GM12864 (cell line): ENCODE measurements around the gene CCDC171.

Experiments
- DNase-seq: peaks from one replicate; pipeline ENCODE4 v3.0.0-alpha.2; 2011; ENCODE audit warnings: low read depth
- H3K4me3 ChIP-seq: 2 replicates; pipeline ENCODE4 v1.5.1; 2011; ENCODE audit warnings: mild to moderate bottlenecking, low read depth, low read length, control low read depth
- CTCF ChIP-seq: IDR thresholded peaks from 2 replicates; pipeline ENCODE4 v1.5.1; 2011; ENCODE audit warnings: low read depth, mild to moderate bottlenecking, moderate library complexity, low read length, control low read depth, inconsistent platforms; ENCODE audit errors: missing control alignments

Gene CCDC171

GRCh38 chr9:15856591-15856990 is 303.7 kb downstream of the CCDC171 start:
- H3K4me3 ChIP-seq, result no peak overlapping the region
- DNase-seq, result no peak
- no peak for TF ChIP-seq CTCF

DNA sequence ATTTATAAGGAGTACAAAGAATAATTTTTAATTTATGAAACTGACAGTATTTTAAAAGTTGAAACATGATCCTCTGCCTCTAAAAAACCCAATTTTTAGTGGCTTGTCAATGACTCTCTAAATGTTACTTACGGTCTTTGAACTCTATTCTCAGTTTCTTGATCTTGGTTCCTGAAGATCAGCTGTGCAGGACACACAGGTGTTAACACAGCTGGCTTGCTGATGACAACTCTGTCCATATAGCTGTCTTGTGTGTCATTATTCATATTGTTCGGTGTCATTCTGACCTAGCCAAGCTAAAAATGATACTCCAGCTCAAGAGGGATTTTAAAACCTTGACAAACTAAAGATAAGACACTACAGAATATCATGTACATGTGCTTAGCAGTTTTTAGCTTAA is 314.5 kb downstream of the CCDC171 start:
- no peak overlapping the region for H3K4me3 ChIP-seq
- TF ChIP-seq CTCF, result no peak
- DNase-seq, result no peak

DNA sequence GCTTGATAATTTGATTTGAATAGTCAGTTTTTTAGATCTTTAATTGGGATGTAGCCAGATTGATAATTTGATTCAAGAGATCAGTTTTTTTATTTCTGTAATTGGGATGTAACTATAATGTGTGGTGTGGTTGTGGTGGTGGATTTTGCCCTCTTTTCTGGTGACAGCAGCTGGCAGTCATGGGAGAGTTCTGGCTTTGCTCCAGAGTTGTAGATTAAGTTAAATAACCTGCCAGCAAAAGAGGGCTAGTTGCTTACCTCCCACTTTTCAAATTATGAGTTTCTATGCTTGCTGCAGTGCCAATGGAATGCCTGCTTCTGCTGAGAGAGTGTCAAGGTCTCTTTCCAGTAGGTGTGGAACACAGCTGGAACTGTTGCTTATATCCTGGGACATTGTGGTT is 315.1 kb downstream of the CCDC171 start:
- DNase-seq, result no peak
- no peak for TF ChIP-seq CTCF
- H3K4me3 ChIP-seq, result no peak overlapping the region

- peak; percentile 43 for TF ChIP-seq CTCF
- no peak for DNase-seq
- no peak overlapping the region for H3K4me3 ChIP-seq
Measured at GRCh38 chr9:15873573-15874177, 320.8 kb downstream of the CCDC171 start.

GRCh38 chr9:15882328-15882727 is 329.5 kb downstream of the CCDC171 start:
- no peak overlapping the region for H3K4me3 ChIP-seq
- DNase-seq, result no peak
- TF ChIP-seq CTCF, result no peak

DNA sequence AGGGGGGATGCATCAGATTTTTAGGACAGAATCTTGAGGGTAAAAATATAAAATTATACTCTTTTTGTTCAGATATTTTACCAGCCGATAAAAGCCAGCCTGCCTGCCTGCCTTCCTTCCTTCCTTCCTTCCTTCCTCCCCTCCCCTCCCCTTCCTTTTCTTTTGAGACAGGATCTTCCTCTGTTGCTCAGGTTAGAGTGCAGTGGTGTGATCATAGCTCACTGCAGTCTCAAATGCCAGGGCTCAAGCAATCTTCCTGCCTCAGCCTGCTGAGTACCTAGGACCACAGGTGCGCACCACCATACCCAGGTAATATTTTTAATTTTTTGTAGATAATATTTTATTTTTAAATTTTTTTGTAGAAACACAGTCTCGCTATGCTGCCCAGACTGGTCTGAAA is 330.0 kb downstream of the CCDC171 start:
- no peak overlapping the region for H3K4me3 ChIP-seq
- TF ChIP-seq CTCF, result no peak
- no peak for DNase-seq

DNA sequence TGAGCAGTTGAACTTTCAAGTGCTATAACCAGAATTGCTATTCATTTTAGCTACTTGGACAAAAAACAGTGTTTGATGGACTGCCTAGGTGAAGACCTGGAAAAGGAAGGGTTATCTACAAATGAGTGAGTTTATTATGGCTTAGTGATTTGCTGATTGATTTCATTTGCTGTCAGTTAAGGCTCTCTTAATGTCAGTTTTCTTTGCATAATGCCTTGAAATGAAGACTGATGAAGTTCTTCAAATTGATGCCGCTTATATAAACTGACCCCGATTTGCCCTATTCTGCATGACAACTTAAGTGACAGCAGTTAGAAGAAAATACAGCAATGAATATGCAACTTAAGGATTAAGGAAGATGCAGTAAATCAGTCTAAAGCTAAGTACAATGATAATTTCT is 332.6 kb downstream of the CCDC171 start:
- TF ChIP-seq CTCF, result no peak
- no peak overlapping the region for H3K4me3 ChIP-seq
- DNase-seq, result no peak
